ENCODE results near the gene HAGH.

Gene HAGH

DNA sequence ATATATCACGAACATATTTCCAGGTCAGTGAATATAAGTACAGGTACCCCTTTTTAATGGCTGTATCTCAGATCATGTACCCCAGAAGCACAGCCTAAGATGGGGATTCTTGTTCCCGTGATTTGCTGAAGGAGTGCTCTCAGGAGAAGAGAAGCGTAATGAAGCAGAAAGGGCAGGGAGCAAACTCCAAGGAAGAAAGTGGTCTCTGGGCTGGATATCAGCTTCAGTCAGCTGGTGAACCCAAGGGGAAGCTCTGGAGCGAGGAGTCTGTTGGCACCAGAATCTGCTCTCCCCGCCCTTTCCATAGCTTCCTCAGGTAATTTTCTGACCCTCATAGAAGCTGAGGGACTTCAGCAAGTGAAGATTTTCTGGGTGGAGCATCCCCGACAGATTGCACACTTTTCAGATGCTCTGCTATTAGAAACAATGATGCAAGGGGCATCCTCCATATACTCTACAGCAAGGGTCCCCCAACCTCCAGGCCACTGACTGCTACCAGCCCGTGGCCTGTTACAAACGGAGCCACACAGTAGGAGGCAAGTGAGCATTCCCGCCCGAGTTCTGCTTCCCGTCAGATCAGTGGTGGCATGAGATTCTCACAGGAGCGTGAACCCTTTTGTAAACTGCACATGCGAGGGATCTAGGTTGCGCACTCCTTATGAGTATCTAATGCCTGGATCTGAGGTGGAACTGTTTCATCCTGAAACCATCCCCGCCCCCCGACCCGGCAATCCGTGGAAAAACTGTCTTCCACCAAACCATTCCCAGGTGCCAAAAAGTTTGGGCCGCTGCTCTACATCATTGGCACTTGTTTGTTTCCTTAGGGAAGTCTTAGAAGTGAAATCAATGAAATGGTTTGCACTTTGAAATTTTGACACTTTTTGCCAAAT is 4.8 kb upstream of the HAGH start:
- no peak for DNase-seq

DNA sequence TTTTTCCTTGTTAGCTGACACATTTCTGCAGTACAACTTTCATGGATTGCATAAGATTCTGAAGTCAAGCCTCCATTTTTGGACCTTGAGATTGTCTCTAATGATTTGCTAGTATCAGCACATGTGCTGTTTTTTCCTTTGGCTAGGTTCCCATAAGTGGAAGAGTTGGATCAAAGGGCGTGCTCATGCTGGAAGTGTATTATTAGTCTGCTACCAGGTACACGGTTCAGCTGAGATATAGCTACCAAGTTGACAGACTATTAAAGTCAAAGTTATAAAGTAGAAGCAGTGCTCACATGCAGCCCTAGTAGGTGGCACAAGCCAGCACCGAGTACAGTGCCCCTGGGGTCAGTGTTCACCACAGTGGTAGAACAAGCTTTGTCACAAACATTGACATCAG is 3.6 kb upstream of the HAGH start:
- DNase-seq: no peak

DNA sequence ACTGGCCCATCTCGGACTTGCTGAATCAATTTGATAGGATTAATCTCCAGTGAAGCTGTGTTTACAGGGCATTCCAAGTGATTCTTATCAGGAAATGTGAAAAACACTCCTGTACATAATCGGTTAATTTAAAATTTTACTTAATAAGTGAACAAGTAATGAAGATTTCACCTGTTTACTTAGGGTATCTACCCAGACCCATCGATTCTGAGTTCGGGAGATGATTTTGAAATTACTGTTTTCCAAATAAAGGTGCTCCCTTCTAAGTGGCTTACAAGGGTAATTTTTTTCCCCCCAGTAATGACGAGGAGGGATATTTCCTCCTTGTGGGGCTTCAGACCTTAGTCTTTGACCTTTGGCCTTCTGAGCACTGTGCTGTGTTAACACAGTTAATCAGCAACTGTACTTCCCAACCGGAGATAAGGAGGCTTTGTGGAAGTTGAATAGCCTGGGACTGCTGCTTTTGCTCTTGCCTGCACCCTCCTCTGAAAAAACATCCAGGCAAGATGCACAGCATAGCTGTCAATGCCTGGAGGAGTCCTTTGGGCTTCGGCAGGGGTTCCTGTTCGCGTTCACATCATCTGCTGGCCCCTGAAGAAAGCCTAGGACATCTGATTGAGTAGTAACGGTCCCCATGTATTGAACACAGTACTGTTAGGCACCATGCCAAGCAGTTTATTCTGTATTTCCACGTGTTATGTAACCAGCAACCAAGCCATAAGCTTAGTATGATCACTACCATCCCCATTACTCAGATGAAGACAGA is 2.2 kb upstream of the HAGH start:
- no peak for DNase-seq

GRCh38 chr16:1825864-1826690 is 548 bp downstream of the HAGH start:
- DNase-seq: peak; percentile 69

- no peak for DNase-seq
Observed at GRCh38 chr16:1825381-1825863, 1.2 kb downstream of the HAGH start.

DNA sequence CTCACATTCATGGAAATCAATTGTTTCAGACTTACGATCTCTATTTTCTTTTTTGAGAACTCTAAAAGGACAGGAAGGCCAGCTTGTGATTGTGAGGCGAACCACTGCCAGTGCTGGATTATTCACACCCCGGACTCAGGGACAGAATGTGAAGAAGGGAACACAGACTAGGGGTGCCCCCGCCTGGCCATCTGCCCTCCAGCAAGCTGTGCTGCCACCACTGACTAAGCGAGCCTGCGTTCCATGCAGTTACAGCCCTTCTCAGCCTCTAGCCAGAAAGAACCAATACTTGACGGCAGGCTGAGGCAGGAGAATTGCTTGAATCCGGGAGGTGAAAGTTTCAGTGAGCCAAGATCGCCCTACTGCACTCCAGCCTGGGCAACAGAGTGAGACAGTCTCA is 2.8 kb downstream of the HAGH start:
- peak; percentile 2 for DNase-seq

- DNase-seq: no peak
Observed at GRCh38 chr16:1822801-1823200, 3.8 kb downstream of the HAGH start.

GRCh38 chr16:1821861-1822611 is 4.6 kb downstream of the HAGH start:
- DNase-seq: no peak

- no peak for DNase-seq
Observed at GRCh38 chr16:1820946-1821290, 5.7 kb downstream of the HAGH start.

GRCh38 chr16:1820096-1820945 is 6.3 kb downstream of the HAGH start:
- no peak for DNase-seq

- no peak for DNase-seq
Observed at GRCh38 chr16:1819611-1820010, 7.0 kb downstream of the HAGH start.

DNA sequence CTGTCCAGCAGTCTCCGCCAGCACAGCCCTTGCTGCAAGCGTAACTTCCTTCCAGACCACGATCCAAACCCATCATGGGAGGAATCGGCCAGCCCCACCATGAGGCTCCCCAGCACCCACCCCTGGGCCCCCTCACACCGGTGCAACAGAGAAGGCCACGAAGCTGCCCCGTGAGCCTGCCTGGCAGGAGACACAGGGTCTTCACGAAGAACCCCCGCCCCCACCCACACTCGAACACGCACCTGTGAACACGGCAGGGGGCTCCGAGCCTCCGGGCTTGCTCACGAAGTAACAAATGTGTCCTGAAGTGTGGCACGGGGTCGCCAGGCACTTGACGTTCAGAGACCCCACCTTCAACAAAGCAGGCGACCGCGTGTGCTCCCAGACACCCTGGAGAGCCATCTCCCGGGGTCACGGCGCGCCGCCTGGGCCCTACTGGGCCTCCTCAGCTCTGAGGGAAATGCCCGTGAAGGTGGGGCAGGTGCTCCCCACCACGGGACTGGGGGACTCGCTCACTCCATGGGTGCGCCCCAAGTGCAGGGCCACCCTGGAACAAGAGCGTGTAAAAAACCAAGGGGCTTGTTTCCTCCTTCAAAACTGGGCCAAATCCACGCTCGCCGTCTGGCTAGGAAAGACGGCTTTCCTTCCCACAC is 7.6 kb downstream of the HAGH start:
- DNase-seq: no peak

GRCh38 chr16:1818204-1818872 is 8.3 kb downstream of the HAGH start:
- no peak for DNase-seq

DNA sequence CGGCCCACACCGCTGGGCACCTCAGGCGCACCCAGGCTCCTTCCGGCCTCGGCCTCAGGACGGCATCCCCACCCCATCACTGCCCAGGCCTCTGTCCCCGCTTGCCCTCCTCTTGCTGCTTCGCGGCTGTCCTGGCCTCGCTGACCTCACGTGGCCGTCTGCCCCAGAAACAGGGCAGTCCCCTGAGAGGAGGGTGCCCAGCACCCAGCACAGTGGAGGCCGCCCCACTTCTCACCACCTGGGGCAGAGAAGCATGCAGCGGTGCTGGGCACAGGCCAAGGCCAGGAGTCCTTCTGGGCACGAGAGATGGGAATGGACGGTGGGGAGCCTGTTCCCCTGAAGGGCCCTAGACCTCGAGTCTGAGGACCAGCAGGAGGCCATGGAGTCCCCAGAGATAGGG is 8.9 kb downstream of the HAGH start:
- DNase-seq: no peak

DNA sequence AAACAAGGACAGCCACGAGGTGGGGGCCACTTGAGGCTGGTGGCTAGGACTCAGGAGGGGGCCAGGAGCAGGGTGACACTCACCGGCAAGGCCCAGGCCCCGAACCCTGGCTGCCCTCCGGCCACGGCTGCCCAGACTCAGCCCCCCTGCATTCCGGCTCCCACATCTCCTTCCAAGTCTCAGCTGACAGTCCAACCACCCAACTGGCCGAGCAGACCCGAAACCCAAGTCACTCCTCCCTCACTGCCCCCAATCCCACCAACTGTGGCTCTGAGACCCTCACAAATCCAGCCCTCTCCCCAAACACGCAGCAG is 9.4 kb downstream of the HAGH start:
- DNase-seq: no peak

GRCh38 chr16:1816396-1817275 is 10.0 kb downstream of the HAGH start:
- no peak for DNase-seq

- DNase-seq: no peak
Observed at GRCh38 chr16:1815461-1815860, 11.2 kb downstream of the HAGH start.

DNA sequence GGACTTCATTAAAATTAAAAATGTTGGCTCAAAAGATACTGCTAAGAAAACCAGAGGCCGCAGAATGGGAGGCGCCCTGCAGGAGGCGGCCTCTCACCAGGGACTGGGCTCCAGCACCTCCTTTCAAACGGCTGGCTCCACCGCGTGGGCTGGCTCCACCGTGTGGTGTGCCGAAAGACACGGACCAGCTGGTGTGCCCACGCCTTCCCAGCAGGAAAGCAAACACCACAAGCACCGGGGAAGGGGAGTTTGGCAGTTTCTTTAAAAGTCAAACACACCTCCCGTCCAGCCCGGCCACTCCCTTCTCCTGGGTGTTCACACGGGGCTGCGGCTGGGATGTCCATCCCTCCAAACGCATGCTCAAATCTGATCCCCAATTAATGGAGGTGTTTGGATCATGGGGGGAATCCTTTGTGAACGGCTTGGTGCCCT is 13.9 kb downstream of the HAGH start:
- DNase-seq: peak; percentile 60

DNA sequence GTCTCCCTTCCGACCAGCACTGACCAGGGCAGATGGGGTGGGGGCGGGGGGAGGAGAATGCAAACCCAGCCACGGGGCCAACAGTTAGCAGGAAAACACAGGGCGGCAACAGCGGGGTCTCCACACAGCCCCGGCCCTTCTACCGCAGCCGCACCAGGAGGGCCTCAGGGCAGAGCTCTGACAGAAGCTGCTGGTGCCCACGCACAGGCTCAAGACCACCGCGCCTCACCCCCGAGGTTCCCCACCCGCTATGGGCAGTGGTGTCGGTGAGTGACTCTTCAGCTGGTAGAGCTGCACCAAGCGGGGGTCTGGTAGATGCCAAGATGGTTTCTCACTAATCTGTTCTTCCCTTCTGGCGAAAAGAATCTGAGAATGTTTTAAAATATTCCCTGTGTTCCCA is 16.1 kb downstream of the HAGH start:
- no peak for DNase-seq

DNA sequence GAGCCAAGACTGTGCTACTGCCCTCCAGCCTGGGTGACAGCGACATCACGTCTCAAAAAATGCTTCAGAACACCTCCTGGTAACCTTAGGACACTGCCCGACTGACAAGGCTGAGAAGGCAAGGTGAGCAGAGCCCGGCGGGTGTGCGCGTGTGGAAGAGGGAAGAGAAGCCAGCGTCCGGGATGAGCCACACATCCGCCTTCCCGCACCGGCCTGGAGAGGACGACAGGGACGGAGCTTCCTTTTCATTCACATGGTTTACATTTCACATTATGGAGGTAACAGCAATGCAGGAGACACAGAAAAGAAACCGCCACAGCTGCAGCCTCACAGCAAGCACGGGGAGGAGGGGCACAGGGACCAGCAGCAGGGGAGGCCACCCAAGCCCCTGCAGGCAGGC is 16.5 kb downstream of the HAGH start:
- DNase-seq: no peak

All from inflammatory macrophage treated with lipopolysaccharide for 4 hours (primary cell).